Spinal cord (tissue), 10 donors: Measurements from ENCODE around the gene LHFPL6. TPM values are rescaled to one million over a fixed set of nuclear protein-coding genes. Genes with fewer than 3 reads are reported as not detected.

Source experiments
- DNase-seq, 6 donors: peaks; one replicate each; pipeline versions ENCODE4 v3.0.0 to v3.0.0-alpha.2; 2013 to 2015; ENCODE audit warnings: low spot score in 6 of 6, low read depth in 4 of 6
- H3K27ac ChIP-seq: one replicate; pipeline ENCODE4 v1.5.1; 2013; ENCODE audit warnings: low read depth, low read length, control low read depth
- H3K27me3 ChIP-seq: one replicate; pipeline ENCODE4 v1.6.1; 2013; ENCODE audit warnings: low read length; ENCODE audit not compliant: control insufficient read depth, insufficient read depth
- H3K36me3 ChIP-seq: one replicate; pipeline ENCODE4 v1.6.1; 2013; ENCODE audit warnings: low read length; ENCODE audit not compliant: control insufficient read depth, insufficient read depth
- H3K4me1 ChIP-seq: one replicate; pipeline ENCODE4 v1.6.1; 2013; ENCODE audit warnings: low read length; ENCODE audit not compliant: control insufficient read depth, insufficient read depth
- H3K4me3 ChIP-seq: one replicate; pipeline ENCODE4 v1.5.1; 2013; ENCODE audit warnings: low read depth, low read length, control low read depth
- H3K9me3 ChIP-seq: one replicate; pipeline ENCODE4 v1.6.1; 2013; ENCODE audit warnings: low read length; ENCODE audit not compliant: control insufficient read depth, insufficient read depth
- WGBS: methylation state at CpG from one replicate; pipeline ENCODE4 v1.1.5; 2013; ENCODE audit warnings: missing lambda C conversion rate; ENCODE audit not compliant: insufficient coverage; 5-methylcytosine and 5-hydroxymethylcytosine counted together
- polyA plus RNA-seq, 2 donors: library from polyadenylated mRNA; unstranded; fragments of 120-200 nt; gene quantifications; one replicate each; pipeline ENCODE4 v1.2.1, GENCODE V29; 2013; ENCODE audit not compliant: insufficient read length in 2 of 2
- total RNA-seq, 2 donors: library from RNA; depleted of rRNA in 1 of 2; stranded (reverse); fragments of 120-200 nt in 1 of 2; fragments of >200 nt in 1 of 2; gene quantifications; one replicate each; pipeline versions ENCODE4 v1.2.3 to v1.2.4, GENCODE V29; 2013 to 2014
- donor health status: healthy.

LHFPL6 gene
- total and polyA plus RNA-seq, 4 donors: 49.6 to 190 (median 66.4) TPM

DNA sequence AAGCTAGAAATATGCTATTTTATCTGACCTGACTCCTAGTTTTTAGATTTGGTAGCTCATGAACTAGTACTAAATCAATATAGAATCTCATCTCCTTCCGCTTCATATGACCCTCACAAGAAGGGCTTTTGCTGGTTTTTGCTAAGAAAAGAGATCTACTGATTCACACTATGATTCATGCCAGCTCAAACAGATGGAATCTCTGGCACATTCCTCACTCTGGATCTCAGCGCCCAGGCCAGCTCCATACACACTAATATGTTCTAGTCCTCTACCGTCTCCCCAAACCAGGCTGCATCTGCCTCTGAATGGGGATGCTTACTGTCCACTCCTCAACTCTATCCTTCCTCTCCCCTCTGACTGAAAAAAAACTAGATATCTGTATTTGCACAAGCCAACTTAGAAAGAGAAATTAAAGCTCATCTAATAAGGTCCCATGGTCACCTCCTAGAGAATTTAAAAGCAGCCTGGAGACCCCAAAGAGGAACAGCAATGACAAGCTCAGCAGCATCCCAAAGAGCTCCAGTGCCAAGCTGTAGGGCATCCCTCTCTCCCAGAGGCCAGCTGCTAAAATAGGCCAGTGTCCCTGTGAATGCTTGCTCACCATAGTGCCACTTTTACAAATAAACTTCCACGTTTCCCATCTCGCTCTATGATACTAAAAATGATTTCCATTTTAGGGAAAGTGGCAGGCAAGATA, 74.9 kb downstream of the LHFPL6 start:
- Histone ChIP-seq H3K9me3 (no peaks in the 10 kb centered on the region), H3K36me3 (no peaks in the 10 kb centered on the region), H3K4me1 (no peaks in the 10 kb centered on the region), H3K4me3 (no peak overlapping the region), H3K27ac (no peak overlapping the region), H3K27me3 (no peaks in the 10 kb centered on the region)
- WGBS: 70% methylated on average over 2 of the region's 5 CpGs
- peak in 1 of 6 donors; percentile 83 for DNase-seq

DNA sequence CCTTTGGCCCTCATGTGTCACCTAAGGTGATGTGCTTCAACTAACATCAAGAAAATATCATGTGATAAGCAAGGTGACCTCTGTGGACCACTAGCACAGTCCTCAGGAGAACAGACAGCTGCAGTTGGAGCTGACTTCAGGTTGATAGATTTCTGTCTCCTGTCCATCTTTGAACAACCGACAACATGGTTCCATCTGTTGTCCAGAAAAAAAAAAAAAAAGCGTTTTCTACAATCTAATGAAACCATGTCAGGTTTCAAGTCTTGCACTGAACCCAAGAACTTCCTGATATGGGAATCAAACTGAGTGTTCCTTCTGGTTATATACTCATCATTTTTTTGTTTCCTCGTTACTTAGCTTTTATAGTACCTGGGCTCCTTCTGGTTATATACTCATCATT, 75.7 kb downstream of the LHFPL6 start:
- Histone ChIP-seq H3K4me1 (no peaks in the 10 kb centered on the region), H3K4me3 (no peak overlapping the region), H3K27me3 (no peaks in the 10 kb centered on the region), H3K27ac (no peak overlapping the region), H3K36me3 (no peaks in the 10 kb centered on the region), H3K9me3 (no peaks in the 10 kb centered on the region)
- no peak for DNase-seq
- 80% methylated on average over 1 of the region's 3 CpGs for WGBS

DNA sequence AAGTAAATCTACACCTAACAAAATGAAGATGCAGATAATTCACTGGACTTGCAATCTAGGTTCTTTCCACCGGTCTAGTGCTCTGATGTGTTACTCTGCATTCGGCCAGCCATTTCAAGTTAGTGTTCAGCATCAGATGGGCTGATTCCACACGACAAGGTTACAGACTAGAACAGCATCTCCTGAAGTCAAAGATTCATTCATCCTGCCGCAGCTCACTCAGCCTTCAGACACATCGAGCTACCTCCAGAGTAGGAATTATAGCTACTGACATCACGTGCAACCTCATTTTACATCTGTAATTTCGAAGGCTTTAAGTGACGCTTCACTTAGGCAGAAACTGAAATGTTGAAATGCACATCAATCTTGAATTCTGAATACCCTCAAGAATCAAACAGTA, 76.5 kb downstream of the LHFPL6 start:
- Histone ChIP-seq H3K4me1 (no peaks in the 10 kb centered on the region), H3K27ac (no peak overlapping the region), H3K27me3 (no peaks in the 10 kb centered on the region), H3K9me3 (no peaks in the 10 kb centered on the region), H3K36me3 (no peaks in the 10 kb centered on the region), H3K4me3 (no peak overlapping the region)
- DNase-seq: peak in 1 of 6 donors; percentile 34
- 86% methylated on average over 8 of the region's 8 CpGs for WGBS

- WGBS: no CpG with 5 or more reads among the region's 1 CpG
These were observed 77.5 kb downstream of the LHFPL6 start for GRCh38 chr13:39525506-39525905.

GRCh38 chr13:39524795-39525194, 78.2 kb downstream of the LHFPL6 start:
- Histone ChIP-seq H3K4me3 (no peak overlapping the region), H3K27ac (no peak overlapping the region), H3K27me3 (no peaks in the 10 kb centered on the region), H3K4me1 (no peaks in the 10 kb centered on the region), H3K36me3 (no peaks in the 10 kb centered on the region), H3K9me3 (no peaks in the 10 kb centered on the region)
- DNase-seq: no peak
- WGBS: 94% methylated on average over 3 of the region's 4 CpGs

More at GRCh38 chr13:39525506-39525905, 77.5 kb downstream of the LHFPL6 start:
- Histone ChIP-seq H3K36me3 (no peaks in the 10 kb centered on the region), H3K4me1 (no peaks in the 10 kb centered on the region), H3K4me3 (no peak overlapping the region), H3K27me3 (no peaks in the 10 kb centered on the region), H3K27ac (no peak overlapping the region), H3K9me3 (no peaks in the 10 kb centered on the region)
- DNase-seq: no peak

DNA sequence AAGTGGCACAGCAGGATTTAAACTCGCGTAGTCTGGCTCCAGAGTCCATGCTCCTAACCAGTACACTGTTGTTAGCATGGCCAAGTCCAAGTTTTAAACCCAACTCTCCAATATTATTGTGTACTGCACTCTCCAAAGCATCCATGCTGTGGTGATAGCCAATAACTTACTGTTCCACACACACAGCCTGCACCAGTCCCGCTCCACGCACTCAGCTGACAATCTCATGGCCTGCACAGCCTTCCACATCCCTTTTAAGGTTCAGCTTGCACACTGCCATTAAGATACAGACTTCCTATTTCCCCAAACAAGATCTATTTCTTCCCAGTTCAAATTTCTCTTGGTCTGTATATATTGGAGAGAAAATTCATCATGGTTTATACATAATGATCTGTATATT, 80.7 kb downstream of the LHFPL6 start:
- DNase-seq: no peak
- WGBS: 83% methylated on average over 4 of the region's 4 CpGs
- Histone ChIP-seq H3K27me3 (no peaks in the 10 kb centered on the region), H3K4me1 (no peaks in the 10 kb centered on the region), H3K9me3 (no peaks in the 10 kb centered on the region), H3K4me3 (no peak overlapping the region), H3K36me3 (no peaks in the 10 kb centered on the region), H3K27ac (no peak overlapping the region)

DNA sequence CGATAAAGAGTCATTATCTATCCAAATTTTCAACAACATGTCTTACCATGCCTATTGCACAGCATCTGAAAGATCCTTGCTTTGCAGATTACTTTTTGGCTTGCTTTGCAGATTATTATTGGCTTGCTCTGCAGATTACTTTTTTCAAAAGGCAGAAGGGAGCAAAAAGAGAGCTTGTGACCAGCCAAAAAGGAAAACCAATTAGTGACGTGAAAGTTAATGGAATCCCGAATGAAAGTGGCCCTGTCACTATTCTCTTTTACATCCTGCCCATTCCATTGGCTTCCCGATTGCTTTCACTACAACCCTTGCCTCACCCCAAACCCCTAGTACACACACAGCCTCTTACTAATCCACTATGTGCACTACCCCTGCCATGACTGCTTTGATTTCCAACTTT, 81.3 kb downstream of the LHFPL6 start:
- H3K36me3 ChIP-seq: no peaks in the 10 kb centered on the region
- DNase-seq: no peak
- H3K4me1 ChIP-seq: no peaks in the 10 kb centered on the region
- H3K4me3 ChIP-seq: no peak overlapping the region
- H3K9me3 ChIP-seq: no peaks in the 10 kb centered on the region
- H3K27ac ChIP-seq: no peak overlapping the region
- WGBS: 37% methylated on average over 3 of the region's 4 CpGs
- H3K27me3 ChIP-seq: no peaks in the 10 kb centered on the region

DNA sequence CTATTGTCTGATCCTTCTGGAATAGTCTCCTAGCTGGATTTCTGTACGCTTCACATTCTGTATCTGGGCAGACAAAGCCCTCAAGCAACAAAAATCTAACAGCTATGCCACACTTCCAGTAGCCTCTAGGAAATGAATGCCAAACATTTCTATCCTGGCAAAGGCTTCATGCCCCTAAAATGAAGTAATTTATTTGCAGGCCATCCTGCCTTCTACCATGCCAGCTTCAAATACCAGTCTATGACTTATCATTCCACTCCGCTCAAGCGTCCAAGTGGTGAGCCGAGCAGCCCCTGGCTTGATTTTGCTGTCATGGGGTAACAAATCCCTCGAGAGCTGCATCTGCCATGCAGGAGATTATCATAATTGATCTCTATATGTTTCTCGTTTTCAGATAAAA, 86.9 kb downstream of the LHFPL6 start:
- Histone ChIP-seq H3K27ac (no peak overlapping the region), H3K4me3 (no peak overlapping the region), H3K4me1 (peaks cover 5% of the 10 kb centered on the region), H3K27me3 (no peaks in the 10 kb centered on the region), H3K9me3 (no peaks in the 10 kb centered on the region), H3K36me3 (no peaks in the 10 kb centered on the region)
- 31% methylated on average over 5 of the region's 6 CpGs for WGBS
- peak in 2 of 6 donors; percentile 59 to 78 for DNase-seq

- WGBS: 74% methylated on average over 4 of the region's 7 CpGs
- DNase-seq: peak in 1 of 6 donors; percentile 71
These were observed 87.7 kb downstream of the LHFPL6 start for GRCh38 chr13:39515224-39515714.

DNA sequence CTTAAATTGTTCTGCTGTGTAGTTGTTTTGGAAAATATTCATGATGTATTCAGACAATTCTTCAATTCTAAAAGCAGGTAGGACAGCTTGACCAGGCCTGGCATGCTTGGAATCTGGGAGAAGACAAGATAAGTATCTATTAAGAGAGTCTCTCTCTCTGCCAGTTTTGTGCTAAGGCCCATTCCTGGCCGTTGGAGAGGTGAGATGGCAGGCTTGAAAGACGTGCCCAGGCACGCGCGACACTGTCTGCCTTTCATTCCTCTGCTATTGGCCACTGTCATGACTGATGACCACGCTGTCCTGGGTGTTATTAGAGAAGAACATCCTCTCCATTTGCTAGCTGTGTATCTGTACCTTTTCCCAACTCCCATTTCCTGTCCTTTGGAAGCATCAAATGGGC, 90.3 kb downstream of the LHFPL6 start:
- Histone ChIP-seq H3K27ac (no peak overlapping the region), H3K36me3 (no peaks in the 10 kb centered on the region), H3K4me1 (peaks cover 5% of the 10 kb centered on the region), H3K27me3 (no peaks in the 10 kb centered on the region), H3K4me3 (no peak overlapping the region), H3K9me3 (no peaks in the 10 kb centered on the region)
- no peak for DNase-seq
- no CpG with 5 or more reads among the region's 6 CpGs for WGBS

More at GRCh38 chr13:39515224-39515714, 87.7 kb downstream of the LHFPL6 start:
- Histone ChIP-seq H3K9me3 (no peaks in the 10 kb centered on the region), H3K36me3 (no peaks in the 10 kb centered on the region), H3K27me3 (no peaks in the 10 kb centered on the region), H3K4me3 (no peak overlapping the region), H3K4me1 (peaks cover 5% of the 10 kb centered on the region), H3K27ac (no peak overlapping the region)
